NT2/D1 (cell line): ENCODE results near the gene NFIA.

Source experiments
- DNase-seq: peaks from one replicate; pipeline ENCODE4 v3.0.0-alpha.2; 2011; ENCODE audit warnings: low read depth, low spot score
- H3K27me3 ChIP-seq: 2 replicates; pipeline ENCODE4 v1.6.0; 2011; ENCODE audit warnings: mild to moderate bottlenecking; ENCODE audit not compliant: insufficient read length, insufficient read depth
- H3K36me3 ChIP-seq: 2 replicates; pipeline ENCODE4 v1.6.1; 2011; ENCODE audit warnings: mild to moderate bottlenecking, low read length, mixed read lengths; ENCODE audit not compliant: insufficient read depth, insufficient read length
- H3K4me1 ChIP-seq: 2 replicates; pipeline ENCODE4 v1.5.1; 2011; ENCODE audit not compliant: insufficient read depth, insufficient read length
- H3K4me3 ChIP-seq: 2 replicates; pipeline ENCODE4 v1.5.1; 2011; ENCODE audit warnings: low read depth; ENCODE audit not compliant: insufficient read length
- H3K9ac ChIP-seq: 2 replicates; pipeline ENCODE4 v1.6.0; 2011; ENCODE audit warnings: low read depth; ENCODE audit not compliant: insufficient read length
- H3K9me3 ChIP-seq: 2 replicates; pipeline ENCODE4 v1.5.1; 2011; ENCODE audit warnings: mild to moderate bottlenecking, low read length; ENCODE audit not compliant: insufficient read depth
- SUZ12 ChIP-seq: IDR thresholded peaks from 2 replicates; pipeline ENCODE4 v1.6.1; 2011; ENCODE audit not compliant: insufficient read length, insufficient read depth; ENCODE audit errors: extremely low read depth
- YY1 ChIP-seq: IDR thresholded peaks from 2 replicates; pipeline ENCODE4 v1.6.1; 2011; ENCODE audit not compliant: insufficient read length, insufficient read depth
- ZNF274 ChIP-seq: IDR thresholded peaks from 2 replicates; pipeline ENCODE4 v1.6.1; 2011; ENCODE audit warnings: mild to moderate bottlenecking, low read depth, low read length

Gene NFIA

GRCh38 chr1:61358770-61359455, 276.6 kb downstream of the NFIA start:
- no peak for TF ChIP-seq YY1
- TF ChIP-seq ZNF274: no peak
- TF ChIP-seq SUZ12: no peak
- no peaks in the 10 kb centered on the region for H3K36me3 ChIP-seq
- H3K27me3 ChIP-seq: no peaks in the 10 kb centered on the region
- no peak overlapping the region for H3K4me3 ChIP-seq
- no peak overlapping the region for H3K9ac ChIP-seq
- no peaks in the 10 kb centered on the region for H3K4me1 ChIP-seq
- no peaks in the 10 kb centered on the region for H3K9me3 ChIP-seq
- no peak for DNase-seq

GRCh38 chr1:61361931-61362330, 279.6 kb downstream of the NFIA start:
- TF ChIP-seq ZNF274 (no peak), YY1 (no peak), SUZ12 (no peak)
- Histone ChIP-seq H3K9me3 (no peaks in the 10 kb centered on the region), H3K27me3 (no peaks in the 10 kb centered on the region), H3K9ac (no peak overlapping the region), H3K4me1 (no peaks in the 10 kb centered on the region), H3K4me3 (no peak overlapping the region), H3K36me3 (no peaks in the 10 kb centered on the region)
- DNase-seq: no peak

- H3K4me1 ChIP-seq: no peaks in the 10 kb centered on the region
- H3K36me3 ChIP-seq: no peaks in the 10 kb centered on the region
- DNase-seq: no peak
- no peaks in the 10 kb centered on the region for H3K27me3 ChIP-seq
- no peaks in the 10 kb centered on the region for H3K9me3 ChIP-seq
- no peak overlapping the region for H3K4me3 ChIP-seq
- no peak overlapping the region for H3K9ac ChIP-seq
- TF ChIP-seq ZNF274 (no peak), YY1 (no peak), SUZ12 (no peak)
Observed at GRCh38 chr1:61362351-61362750, 280.0 kb downstream of the NFIA start.

- Histone ChIP-seq H3K9me3 (no peaks in the 10 kb centered on the region), H3K9ac (no peak overlapping the region), H3K4me1 (no peaks in the 10 kb centered on the region), H3K27me3 (no peaks in the 10 kb centered on the region), H3K4me3 (no peak overlapping the region), H3K36me3 (no peaks in the 10 kb centered on the region)
- TF ChIP-seq SUZ12 (no peak), ZNF274 (no peak), YY1 (no peak)
- no peak for DNase-seq
Observed at GRCh38 chr1:61368366-61368765, 286.0 kb downstream of the NFIA start.

- no peak overlapping the region for H3K4me3 ChIP-seq
- no peaks in the 10 kb centered on the region for H3K36me3 ChIP-seq
- H3K4me1 ChIP-seq: no peaks in the 10 kb centered on the region
- no peaks in the 10 kb centered on the region for H3K9me3 ChIP-seq
- TF ChIP-seq ZNF274 (no peak), SUZ12 (no peak), YY1 (no peak)
- H3K9ac ChIP-seq: no peak overlapping the region
- no peak for DNase-seq
- H3K27me3 ChIP-seq: no peaks in the 10 kb centered on the region
Observed at GRCh38 chr1:61368876-61369275, 286.5 kb downstream of the NFIA start.

GRCh38 chr1:61370177-61370912, 288.0 kb downstream of the NFIA start:
- Histone ChIP-seq H3K36me3 (no peaks in the 10 kb centered on the region), H3K4me3 (no peak overlapping the region), H3K27me3 (no peaks in the 10 kb centered on the region), H3K4me1 (no peaks in the 10 kb centered on the region), H3K9ac (no peak overlapping the region), H3K9me3 (no peaks in the 10 kb centered on the region)
- TF ChIP-seq SUZ12: no peak
- TF ChIP-seq ZNF274: no peak
- no peak for TF ChIP-seq YY1
- no peak for DNase-seq

- Histone ChIP-seq H3K27me3 (no peaks in the 10 kb centered on the region), H3K4me1 (no peaks in the 10 kb centered on the region), H3K9me3 (no peaks in the 10 kb centered on the region), H3K4me3 (no peak overlapping the region), H3K36me3 (no peaks in the 10 kb centered on the region), H3K9ac (no peak overlapping the region)
- TF ChIP-seq YY1 (no peak), ZNF274 (no peak), SUZ12 (no peak)
- DNase-seq: no peak
Observed at GRCh38 chr1:61370913-61371279, 288.5 kb downstream of the NFIA start.
